Activated T-helper 9 cell treated with anti-CD3 and anti-CD28 coated beads, Interleukin-2, amount 50 U/mL, for 16 hours (primary cell): ENCODE data around the gene PCDHB1.
"Not testable (repeated sequence)": the region's sequence is repeated elsewhere in the genome, so short reads cannot be mapped to it uniquely, and the experiment has no call there.

Source experiments
- DNase-seq: peaks from one replicate; pipeline ENCODE4 v3.0.0-alpha.2; 2020; ENCODE audit warnings: low read depth

PCDHB1 gene

DNA sequence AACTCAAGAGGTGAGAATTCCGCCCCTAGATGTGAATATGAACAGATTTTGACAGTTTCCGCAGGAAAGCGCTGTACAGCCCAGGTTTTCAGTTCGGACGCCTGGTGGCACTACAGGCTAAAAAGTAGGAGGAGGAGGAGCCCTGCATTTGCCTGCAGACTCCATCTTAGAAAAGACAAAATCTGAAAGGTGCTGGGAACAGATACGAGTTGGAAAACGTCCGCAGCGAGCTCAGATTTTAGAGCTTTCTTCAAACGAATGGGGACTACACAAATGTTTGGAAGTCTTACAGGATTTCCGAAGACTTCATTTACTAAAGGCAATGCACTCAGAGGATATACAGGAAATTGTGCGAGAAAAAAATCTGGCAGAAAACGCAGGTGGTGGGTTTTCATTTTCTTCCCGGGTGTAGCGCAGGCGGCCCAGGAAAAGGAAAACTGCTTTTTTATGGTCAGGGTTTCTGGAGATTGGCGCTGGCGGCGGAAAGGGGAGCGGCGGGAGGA is 33.4 kb downstream of the PCDHB1 start:
- DNase-seq, result no peak

DNA sequence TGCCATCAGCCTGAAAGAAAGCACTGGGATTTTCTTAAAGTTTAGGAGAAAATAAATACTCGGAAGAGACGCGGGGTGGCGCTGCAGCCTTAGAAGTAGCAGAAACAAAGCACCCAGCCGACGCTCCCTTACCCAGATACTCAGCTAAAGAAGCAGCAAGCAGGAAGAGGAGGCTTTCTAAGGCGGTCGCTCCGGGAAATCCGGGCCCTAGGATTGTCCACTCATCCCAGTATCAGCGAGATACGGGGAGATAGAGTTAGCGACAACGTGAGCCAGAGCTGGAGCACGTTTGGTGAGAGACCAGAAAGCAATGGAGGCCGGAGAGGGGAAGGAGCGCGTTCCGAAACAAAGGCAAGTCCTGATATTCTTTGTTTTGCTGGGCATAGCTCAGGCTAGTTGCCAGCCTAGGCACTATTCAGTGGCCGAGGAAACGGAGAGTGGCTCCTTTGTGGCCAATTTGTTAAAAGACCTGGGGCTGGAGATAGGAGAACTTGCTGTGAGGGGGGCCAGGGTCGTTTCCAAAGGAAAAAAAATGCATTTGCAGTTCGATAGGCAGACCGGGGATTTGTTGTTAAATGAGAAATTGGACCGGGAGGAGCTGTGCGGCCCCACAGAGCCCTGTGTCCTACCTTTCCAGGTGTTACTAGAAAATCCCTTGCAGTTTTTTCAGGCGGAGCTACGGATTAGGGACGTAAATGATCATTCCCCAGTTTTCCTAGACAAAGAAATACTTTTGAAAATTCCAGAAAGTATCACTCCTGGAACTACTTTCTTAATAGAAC is 43.5 kb downstream of the PCDHB1 start, which contains the start of gene PCDHB2:
PCDHB2 (plus strand) TSS at position 135 of the 782 bp plus-strand sequence; CDS start at position 311, 176 bp downstream.
- DNase-seq, result no peak

DNA sequence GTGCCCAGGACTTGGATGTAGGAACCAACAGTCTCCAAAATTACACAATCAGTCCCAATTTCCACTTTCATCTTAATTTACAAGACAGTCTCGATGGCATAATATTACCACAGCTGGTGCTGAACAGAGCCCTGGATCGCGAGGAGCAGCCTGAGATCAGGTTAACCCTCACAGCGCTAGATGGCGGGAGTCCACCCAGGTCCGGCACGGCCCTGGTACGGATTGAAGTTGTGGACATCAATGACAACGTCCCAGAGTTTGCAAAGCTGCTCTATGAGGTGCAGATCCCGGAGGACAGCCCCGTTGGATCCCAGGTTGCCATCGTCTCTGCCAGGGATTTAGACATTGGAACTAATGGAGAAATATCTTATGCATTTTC is 44.1 kb downstream of the PCDHB1 start:
- no peak for DNase-seq

DNA sequence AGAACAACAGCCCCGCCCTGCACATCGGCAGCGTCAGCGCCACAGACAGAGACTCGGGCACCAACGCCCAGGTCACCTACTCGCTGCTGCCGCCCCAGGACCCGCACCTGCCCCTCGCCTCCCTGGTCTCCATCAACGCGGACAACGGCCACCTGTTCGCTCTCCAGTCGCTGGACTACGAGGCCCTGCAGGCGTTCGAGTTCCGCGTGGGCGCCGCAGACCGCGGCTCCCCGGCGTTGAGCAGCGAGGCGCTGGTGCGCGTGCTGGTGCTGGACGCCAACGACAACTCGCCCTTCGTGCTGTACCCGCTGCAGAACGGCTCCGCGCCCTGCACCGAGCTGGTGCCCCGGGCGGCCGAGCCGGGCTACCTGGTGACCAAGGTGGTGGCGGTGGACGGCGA is 45.0 kb downstream of the PCDHB1 start:
- not testable (repeated sequence) for DNase-seq

DNA sequence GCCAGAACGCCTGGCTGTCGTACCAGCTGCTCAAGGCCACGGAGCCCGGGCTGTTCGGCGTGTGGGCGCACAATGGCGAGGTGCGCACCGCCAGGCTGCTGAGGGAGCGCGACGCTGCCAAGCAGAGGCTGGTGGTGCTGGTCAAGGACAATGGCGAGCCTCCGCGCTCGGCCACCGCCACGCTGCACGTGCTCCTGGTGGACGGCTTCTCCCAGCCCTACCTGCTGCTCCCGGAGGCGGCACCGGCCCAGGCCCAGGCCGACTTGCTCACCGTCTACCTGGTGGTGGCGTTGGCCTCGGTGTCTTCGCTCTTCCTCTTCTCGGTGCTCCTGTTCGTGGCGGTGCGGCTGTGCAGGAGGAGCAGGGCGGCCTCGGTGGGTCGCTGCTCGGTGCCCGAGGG is 45.4 kb downstream of the PCDHB1 start:
- DNase-seq, result not testable (repeated sequence)

DNA sequence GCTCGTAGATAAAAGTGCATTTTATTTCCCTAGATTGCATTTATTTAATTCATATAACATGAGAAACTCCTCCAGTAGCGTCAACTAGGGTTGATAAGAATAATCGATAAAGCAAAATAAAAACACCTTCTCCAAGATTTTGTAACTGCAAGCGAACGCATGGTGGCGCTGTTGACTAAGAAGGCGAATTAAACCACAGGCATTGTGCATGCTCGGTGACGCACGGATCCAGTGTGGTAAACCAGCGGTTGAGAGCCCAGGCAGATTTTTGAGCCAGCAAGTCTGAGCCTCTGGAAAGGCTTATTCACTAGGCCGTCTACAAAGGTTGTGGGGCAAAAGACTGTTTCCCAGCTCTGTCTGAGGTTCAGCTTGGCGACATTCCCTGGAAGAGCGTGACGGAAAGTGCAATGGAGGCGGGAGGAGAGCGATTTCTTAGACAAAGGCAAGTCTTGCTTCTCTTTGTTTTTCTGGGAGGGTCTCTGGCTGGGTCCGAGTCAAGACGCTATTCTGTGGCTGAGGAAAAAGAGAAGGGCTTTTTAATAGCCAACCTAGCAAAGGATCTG is 49.1 kb downstream of the PCDHB1 start, which contains the start of gene PCDHB3:
PCDHB3 (plus strand) TSS at position 231 of the 563 bp plus-strand sequence; CDS start at position 408, 177 bp downstream.
- DNase-seq, result no peak

DNA sequence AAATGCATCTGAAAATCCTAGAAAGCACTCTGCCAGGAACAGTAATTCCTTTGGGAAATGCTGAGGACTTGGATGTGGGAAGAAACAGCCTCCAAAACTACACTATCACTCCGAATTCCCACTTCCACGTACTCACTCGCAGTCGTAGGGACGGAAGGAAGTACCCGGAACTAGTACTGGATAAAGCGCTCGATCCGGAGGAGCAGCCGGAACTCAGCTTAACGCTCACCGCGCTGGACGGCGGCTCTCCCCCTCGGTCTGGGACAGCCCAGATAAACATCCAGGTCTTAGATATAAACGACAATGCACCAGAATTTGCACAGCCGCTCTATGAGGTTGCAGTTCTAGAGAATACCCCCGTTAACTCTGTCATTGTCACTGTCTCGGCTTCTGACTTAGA is 49.9 kb downstream of the PCDHB1 start:
- DNase-seq, result no peak

DNA sequence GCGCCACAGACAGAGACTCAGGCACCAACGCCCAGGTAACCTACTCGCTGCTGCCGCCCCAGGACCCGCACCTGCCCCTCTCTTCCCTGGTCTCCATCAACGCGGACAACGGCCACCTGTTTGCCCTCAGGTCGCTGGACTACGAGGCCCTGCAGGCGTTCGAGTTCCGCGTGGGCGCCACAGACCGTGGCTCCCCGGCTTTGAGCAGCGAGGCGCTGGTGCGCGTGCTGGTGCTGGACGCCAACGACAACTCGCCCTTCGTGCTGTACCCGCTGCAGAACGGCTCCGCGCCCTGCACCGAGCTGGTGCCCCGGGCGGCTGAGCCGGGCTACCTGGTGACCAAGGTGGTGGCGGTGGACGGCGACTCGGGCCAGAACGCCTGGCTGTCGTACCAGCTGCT is 50.9 kb downstream of the PCDHB1 start:
- DNase-seq, result not testable (repeated sequence)

DNA sequence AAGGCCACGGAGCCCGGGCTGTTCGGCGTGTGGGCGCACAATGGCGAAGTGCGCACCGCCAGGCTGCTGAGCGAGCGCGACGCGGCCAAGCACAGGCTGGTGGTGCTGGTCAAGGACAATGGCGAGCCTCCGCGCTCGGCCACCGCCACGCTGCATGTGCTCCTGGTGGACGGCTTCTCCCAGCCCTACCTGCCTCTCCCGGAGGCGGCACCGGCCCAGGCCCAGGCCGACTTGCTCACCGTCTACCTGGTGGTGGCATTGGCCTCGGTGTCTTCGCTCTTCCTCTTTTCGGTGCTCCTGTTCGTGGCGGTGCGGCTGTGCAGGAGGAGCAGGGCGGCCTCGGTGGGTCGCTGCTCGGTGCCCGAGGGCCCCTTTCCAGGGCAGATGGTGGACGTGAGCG is 51.3 kb downstream of the PCDHB1 start:
- DNase-seq, result not testable (repeated sequence)

DNA sequence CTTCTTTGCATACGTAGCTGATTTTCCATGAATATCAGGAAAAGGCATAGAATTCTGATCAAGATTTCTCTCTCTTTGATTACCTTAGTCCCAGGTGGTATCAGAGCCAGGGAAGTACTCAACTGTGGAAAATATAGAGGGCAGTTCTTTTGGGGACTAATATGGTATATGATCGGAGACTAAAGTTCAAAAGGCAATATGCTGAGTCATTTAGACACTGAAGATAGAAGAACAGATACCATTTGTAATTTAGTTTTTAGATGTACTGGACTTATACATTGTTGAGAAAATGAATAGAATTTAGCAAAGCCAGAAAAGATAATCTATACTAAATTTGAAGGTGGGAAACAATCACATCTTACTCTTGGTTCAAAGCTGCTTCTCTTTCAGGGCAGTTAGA is 54.2 kb downstream of the PCDHB1 start:
- DNase-seq, result no peak
